Measurements from ENCODE around the gene FHOD3. TPM values are rescaled to one million over a fixed set of nuclear protein-coding genes. Genes with fewer than 3 reads are reported as not detected.

FHOD3 gene
- total RNA-seq, 6 experiments from 2014 or later: 0.44 to 1.2 (median 0.62) TPM

- Histone ChIP-seq H3K27me3 (no peaks in the 10 kb centered on the region), H3K9me3 (no peaks in the 10 kb centered on the region), H3K4me1 (no peaks in the 10 kb centered on the region), H3K27ac (no peak overlapping the region), H3K4me3 (no peak overlapping the region), H3K36me3 (no peaks in the 10 kb centered on the region)
- TF ChIP-seq POLR2A (IDR thresholded peaks at IDR 0.05) (no peak), CTCF (IDR thresholded peaks at IDR 0.05) (no peak)
- intact Hi-C loops (cut with DNase I): no loop called here
- DNase-seq: no peak
- ATAC-seq: no peak
- WGBS (ENCODE audit: insufficient coverage, low coverage, low lambda C conversion rate, missing lambda C conversion rate): 74% methylated on average over 7 of the region's 8 CpGs
Measured at GRCh38 chr18:36402765-36403396, 105.4 kb downstream of the FHOD3 start.

GRCh38 chr18:36403896-36404820 lies 106.6 kb downstream of the FHOD3 start:
- DNase-seq (no peak), ATAC-seq (no peak)
- no peaks in the 10 kb centered on the region for H3K27me3 ChIP-seq
- intact Hi-C loops (cut with DNase I): no loop called here
- 100% methylated on average over 2 of the region's 6 CpGs for WGBS (ENCODE audit: insufficient coverage, low coverage, low lambda C conversion rate, missing lambda C conversion rate)
- H3K4me1 ChIP-seq: no peaks in the 10 kb centered on the region
- no peaks in the 10 kb centered on the region for H3K36me3 ChIP-seq
- TF ChIP-seq CTCF (IDR thresholded peaks at IDR 0.05) (no peak), POLR2A (IDR thresholded peaks at IDR 0.05) (no peak)
- H3K27ac ChIP-seq: no peak overlapping the region
- H3K4me3 ChIP-seq: no peak overlapping the region
- H3K9me3 ChIP-seq: no peaks in the 10 kb centered on the region

GRCh38 chr18:36405611-36406010 lies 108.1 kb downstream of the FHOD3 start:
- no peaks in the 10 kb centered on the region for H3K36me3 ChIP-seq
- intact Hi-C loops (cut with DNase I): no loop called here
- 82% methylated on average over 2 of the region's 2 CpGs for WGBS (ENCODE audit: insufficient coverage, low coverage, low lambda C conversion rate, missing lambda C conversion rate)
- H3K27ac ChIP-seq: no peak overlapping the region
- no peaks in the 10 kb centered on the region for H3K9me3 ChIP-seq
- no peak for ATAC-seq
- H3K4me1 ChIP-seq: no peaks in the 10 kb centered on the region
- no peak for TF ChIP-seq CTCF (IDR thresholded peaks at IDR 0.05)
- no peak for TF ChIP-seq POLR2A (IDR thresholded peaks at IDR 0.05)
- no peak for DNase-seq
- H3K27me3 ChIP-seq: no peaks in the 10 kb centered on the region
- H3K4me3 ChIP-seq: no peak overlapping the region

DNA sequence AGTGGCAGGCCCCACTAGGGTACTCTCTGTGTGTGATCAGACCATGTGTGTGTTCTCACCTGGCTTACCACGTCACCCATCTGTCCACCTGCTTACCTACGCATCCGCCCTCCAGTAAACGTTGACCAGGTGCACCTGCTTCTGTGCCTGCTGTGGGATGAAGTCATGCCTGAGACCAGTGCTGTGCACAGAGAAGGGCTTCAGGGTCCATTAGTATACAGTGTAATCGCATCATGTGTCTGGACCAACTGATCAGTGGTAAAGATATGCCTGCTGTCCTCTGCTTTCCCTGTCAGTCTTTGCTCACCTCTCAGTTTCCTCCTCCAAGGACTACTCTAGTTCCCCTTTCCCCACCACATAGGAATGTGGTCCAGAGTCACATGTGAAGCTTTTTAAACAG lies 109.3 kb downstream of the FHOD3 start:
- H3K36me3 ChIP-seq: no peaks in the 10 kb centered on the region
- WGBS (ENCODE audit: insufficient coverage, low coverage, low lambda C conversion rate, missing lambda C conversion rate): 80% methylated on average over 1 of the region's 5 CpGs
- intact Hi-C loops (cut with DNase I): no loop called here

More for the DNA sequence above, 109.3 kb downstream of the FHOD3 start:
- H3K4me1 ChIP-seq: no peaks in the 10 kb centered on the region
- TF ChIP-seq CTCF (IDR thresholded peaks at IDR 0.05) (no peak), POLR2A (IDR thresholded peaks at IDR 0.05) (no peak)
- no peaks in the 10 kb centered on the region for H3K27me3 ChIP-seq
- DNase-seq: no peak
- H3K9me3 ChIP-seq: no peaks in the 10 kb centered on the region
- peak in 1 of 4 donors; percentile 14 for ATAC-seq
- H3K27ac ChIP-seq: no peak overlapping the region
- H3K4me3 ChIP-seq: no peak overlapping the region
